ENCODE results near the gene TRIOBP.

DNA sequence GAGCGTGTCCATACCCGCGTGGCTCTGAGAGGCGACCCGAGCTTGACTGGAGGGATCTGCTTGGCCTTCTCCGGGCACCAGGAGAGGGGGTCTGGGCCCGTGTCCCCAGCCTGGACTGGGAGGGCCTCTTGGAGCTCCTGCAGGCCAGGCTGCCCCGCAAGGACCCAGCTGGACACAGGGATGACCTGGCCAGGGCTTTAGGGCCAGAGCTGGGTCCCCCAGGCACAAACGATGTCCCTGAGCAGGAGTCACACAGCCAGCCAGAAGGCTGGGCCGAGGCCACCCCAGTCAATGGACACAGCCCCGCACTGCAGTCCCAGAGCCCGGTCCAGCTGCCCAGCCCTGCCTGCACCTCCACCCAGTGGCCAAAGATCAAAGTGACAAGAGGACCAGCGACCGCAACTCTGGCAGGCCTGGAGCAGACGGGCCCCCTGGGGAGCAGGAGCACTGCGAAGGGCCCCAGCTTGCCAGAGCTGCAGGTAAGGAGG, 38.2 kb downstream of the TRIOBP start:
- TF ChIP-seq, protein P1, sequence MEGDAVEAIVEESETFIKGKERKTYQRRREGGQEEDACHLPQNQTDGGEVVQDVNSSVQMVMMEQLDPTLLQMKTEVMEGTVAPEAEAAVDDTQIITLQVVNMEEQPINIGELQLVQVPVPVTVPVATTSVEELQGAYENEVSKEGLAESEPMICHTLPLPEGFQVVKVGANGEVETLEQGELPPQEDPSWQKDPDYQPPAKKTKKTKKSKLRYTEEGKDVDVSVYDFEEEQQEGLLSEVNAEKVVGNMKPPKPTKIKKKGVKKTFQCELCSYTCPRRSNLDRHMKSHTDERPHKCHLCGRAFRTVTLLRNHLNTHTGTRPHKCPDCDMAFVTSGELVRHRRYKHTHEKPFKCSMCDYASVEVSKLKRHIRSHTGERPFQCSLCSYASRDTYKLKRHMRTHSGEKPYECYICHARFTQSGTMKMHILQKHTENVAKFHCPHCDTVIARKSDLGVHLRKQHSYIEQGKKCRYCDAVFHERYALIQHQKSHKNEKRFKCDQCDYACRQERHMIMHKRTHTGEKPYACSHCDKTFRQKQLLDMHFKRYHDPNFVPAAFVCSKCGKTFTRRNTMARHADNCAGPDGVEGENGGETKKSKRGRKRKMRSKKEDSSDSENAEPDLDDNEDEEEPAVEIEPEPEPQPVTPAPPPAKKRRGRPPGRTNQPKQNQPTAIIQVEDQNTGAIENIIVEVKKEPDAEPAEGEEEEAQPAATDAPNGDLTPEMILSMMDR (conservative IDR thresholded peaks at IDR 0.05; ENCODE audit: low read length), result no peak
- TF ChIP-seq EZH2phosphoT487 (IDR thresholded peaks at IDR 0.05; ENCODE audit: borderline replicate concordance, low read depth, low read length), result no peak
